Measurements from ENCODE around the gene GLRA1.

Gene GLRA1

DNA sequence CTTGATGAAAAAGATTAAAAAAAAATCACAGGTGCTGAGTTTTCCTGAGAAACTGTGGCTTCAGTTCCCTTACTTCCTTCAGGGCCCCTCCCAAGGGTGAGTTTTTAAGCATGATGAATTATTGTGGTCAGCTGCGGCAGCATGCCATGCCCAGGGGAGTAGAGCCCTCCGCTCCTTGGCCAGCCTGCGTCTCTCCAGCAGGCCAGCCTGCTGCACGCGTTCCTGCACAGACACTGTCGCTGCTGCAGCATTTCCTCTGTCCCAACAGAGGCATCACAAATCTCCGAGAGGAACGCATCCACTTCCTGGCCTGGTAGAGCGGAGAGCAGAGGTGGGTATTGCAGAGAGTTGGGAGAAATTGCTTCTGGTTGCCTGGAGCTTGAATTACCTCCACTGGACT, 26.1 kb upstream of the GLRA1 start:
- H3K4me3 ChIP-seq (ENCODE audit: low read depth, low read length), result no peak overlapping the region
- DNase-seq (ENCODE audit: low read depth), result peak; percentile 27
- TF ChIP-seq, protein P1, sequence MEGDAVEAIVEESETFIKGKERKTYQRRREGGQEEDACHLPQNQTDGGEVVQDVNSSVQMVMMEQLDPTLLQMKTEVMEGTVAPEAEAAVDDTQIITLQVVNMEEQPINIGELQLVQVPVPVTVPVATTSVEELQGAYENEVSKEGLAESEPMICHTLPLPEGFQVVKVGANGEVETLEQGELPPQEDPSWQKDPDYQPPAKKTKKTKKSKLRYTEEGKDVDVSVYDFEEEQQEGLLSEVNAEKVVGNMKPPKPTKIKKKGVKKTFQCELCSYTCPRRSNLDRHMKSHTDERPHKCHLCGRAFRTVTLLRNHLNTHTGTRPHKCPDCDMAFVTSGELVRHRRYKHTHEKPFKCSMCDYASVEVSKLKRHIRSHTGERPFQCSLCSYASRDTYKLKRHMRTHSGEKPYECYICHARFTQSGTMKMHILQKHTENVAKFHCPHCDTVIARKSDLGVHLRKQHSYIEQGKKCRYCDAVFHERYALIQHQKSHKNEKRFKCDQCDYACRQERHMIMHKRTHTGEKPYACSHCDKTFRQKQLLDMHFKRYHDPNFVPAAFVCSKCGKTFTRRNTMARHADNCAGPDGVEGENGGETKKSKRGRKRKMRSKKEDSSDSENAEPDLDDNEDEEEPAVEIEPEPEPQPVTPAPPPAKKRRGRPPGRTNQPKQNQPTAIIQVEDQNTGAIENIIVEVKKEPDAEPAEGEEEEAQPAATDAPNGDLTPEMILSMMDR (IDR thresholded peaks at IDR 0.05; ENCODE audit: low read depth, low read length), result no peak
- TF ChIP-seq, protein P2, sequence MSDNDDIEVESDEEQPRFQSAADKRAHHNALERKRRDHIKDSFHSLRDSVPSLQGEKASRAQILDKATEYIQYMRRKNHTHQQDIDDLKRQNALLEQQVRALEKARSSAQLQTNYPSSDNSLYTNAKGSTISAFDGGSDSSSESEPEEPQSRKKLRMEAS (IDR thresholded peaks at IDR 0.05; ENCODE audit: low read depth, low read length), result no peak
- TF ChIP-seq POLR2A (IDR thresholded peaks at IDR 0.05; ENCODE audit: extremely low read depth, insufficient read length) (no peak), MYC (IDR thresholded peaks at IDR 0.05; ENCODE audit: low read depth, low read length) (no peak)

DNA sequence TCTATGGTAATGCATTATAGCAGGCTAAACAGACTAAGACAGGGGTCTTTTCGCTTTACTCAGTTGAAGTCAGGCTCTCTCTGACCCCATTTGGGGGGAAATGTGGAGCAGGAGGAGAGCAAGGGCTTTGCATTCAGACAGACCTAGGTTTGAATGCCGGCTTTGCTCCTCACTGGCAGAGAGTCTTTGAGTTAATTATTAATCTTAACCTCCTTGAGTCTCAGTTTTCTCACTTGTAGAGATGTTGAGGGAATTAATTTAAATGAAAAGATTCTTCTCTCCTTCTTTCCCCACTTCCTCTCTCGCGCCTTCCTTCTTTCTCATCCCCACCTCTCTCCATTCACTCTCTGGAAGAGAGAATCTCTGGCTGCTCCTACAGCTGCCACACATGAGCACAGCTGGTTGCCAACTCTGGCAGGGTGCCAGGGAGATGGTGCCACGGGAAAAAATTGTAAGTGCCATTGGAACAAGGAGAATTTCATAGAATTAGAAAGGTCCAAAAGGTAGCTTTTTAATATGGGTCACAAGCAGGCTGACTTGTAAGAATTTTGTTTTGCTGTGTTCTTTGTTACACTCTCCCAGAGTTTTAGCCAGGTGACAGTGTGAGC, 25.2 kb upstream of the GLRA1 start:
- no peak overlapping the region for H3K4me3 ChIP-seq (ENCODE audit: low read depth, low read length)
- TF ChIP-seq, protein P2 (IDR thresholded peaks at IDR 0.05; ENCODE audit: low read depth, low read length), result no peak
- TF ChIP-seq POLR2A (IDR thresholded peaks at IDR 0.05; ENCODE audit: extremely low read depth, insufficient read length) (no peak), MYC (IDR thresholded peaks at IDR 0.05; ENCODE audit: low read depth, low read length) (no peak)
- TF ChIP-seq, protein P1 (IDR thresholded peaks at IDR 0.05; ENCODE audit: low read depth, low read length), result no peak
- no peak for DNase-seq (ENCODE audit: low read depth)

DNA sequence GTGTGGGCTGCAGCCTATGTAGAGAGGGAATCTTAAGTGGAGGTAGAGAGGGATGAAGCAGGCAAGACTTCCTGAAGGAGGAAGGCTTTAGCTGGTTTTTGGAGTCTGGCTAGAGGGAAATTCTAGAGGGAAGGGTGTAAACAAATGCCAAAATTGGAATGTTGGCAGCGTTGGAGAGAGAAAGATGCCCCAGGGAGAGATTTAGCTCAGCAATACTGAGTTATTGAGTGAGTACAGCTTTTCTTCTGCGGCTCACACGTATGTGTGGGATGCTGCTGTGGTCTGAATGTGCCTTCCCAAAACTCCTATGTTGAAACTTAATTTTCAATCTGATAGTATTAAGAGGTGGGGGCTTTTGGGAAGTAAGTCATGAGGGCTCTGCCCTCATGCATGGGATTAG, 24.5 kb upstream of the GLRA1 start:
- DNase-seq (ENCODE audit: low read depth), result no peak
- TF ChIP-seq, protein P2 (IDR thresholded peaks at IDR 0.05; ENCODE audit: low read depth, low read length), result no peak
- no peak for TF ChIP-seq POLR2A (IDR thresholded peaks at IDR 0.05; ENCODE audit: extremely low read depth, insufficient read length)
- TF ChIP-seq, protein P1 (IDR thresholded peaks at IDR 0.05; ENCODE audit: low read depth, low read length), result no peak
- no peak for TF ChIP-seq MYC (IDR thresholded peaks at IDR 0.05; ENCODE audit: low read depth, low read length)
- no peak overlapping the region for H3K4me3 ChIP-seq (ENCODE audit: low read depth, low read length)

DNA sequence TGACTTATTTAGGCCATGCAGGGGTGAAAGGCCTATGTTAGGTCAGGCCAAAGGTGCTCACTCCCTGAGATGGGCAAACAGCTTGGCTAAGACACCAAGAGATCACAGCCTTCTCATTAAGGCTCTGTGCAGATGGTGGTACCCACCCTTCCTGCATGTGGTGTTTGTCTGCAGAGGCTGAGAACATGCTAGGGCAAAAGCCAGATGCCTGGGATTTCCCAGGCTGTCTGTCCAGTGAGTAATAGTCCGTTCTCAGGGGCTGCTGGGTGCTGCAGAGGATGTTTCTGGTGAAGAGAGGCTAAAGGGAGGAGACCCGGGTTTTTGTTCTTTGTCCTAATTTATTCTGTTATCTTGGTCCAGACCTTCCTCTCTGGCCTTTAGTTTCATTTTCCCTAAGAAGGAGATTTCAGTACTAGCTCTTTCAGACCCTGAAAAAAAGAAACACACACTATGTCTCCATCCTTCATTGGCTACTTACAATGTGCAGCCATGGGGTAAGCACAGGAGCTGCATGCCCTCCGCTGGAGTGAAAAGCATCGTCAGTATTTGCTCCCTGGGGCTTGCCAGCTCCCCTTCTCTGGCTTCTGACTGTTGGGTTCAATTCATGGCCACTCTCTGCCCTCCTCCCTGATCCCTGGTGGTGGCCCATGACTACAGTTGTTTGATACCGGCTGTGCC, 23.4 kb upstream of the GLRA1 start:
- H3K4me3 ChIP-seq (ENCODE audit: low read depth, low read length), result no peak overlapping the region
- TF ChIP-seq, protein P2 (IDR thresholded peaks at IDR 0.05; ENCODE audit: low read depth, low read length), result no peak
- TF ChIP-seq POLR2A (IDR thresholded peaks at IDR 0.05; ENCODE audit: extremely low read depth, insufficient read length) (no peak), MYC (IDR thresholded peaks at IDR 0.05; ENCODE audit: low read depth, low read length) (no peak)
- TF ChIP-seq, protein P1 (IDR thresholded peaks at IDR 0.05; ENCODE audit: low read depth, low read length), result no peak
- no peak for DNase-seq (ENCODE audit: low read depth)

DNA sequence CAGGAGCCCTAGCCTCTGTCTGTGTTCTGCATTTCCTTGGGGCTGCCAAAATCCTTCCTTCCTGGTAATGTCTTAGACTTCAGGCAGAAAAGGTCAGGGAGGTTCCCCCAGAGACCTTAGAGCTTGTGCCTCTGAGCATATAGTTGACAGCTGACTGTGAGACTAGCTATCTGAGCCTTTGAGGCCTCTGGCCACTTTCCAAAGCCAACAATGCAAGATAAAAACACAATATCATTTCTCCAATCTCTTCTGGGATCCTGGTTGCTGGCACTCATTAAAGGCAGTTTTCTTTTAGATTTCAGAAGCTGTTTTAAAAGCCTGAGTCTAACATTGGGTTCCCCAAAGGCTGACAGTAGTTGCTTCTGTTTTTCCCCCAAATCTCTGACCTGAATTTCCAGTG, 13.2 kb upstream of the GLRA1 start:
- TF ChIP-seq, protein P1 (IDR thresholded peaks at IDR 0.05; ENCODE audit: low read depth, low read length), result no peak
- TF ChIP-seq POLR2A (IDR thresholded peaks at IDR 0.05; ENCODE audit: extremely low read depth, insufficient read length) (no peak), MYC (IDR thresholded peaks at IDR 0.05; ENCODE audit: low read depth, low read length) (no peak)
- TF ChIP-seq, protein P2 (IDR thresholded peaks at IDR 0.05; ENCODE audit: low read depth, low read length), result no peak
- H3K4me3 ChIP-seq (ENCODE audit: low read depth, low read length), result no peak overlapping the region
- DNase-seq (ENCODE audit: low read depth), result no peak
